ENCODE results near the gene ALG12.

DNA sequence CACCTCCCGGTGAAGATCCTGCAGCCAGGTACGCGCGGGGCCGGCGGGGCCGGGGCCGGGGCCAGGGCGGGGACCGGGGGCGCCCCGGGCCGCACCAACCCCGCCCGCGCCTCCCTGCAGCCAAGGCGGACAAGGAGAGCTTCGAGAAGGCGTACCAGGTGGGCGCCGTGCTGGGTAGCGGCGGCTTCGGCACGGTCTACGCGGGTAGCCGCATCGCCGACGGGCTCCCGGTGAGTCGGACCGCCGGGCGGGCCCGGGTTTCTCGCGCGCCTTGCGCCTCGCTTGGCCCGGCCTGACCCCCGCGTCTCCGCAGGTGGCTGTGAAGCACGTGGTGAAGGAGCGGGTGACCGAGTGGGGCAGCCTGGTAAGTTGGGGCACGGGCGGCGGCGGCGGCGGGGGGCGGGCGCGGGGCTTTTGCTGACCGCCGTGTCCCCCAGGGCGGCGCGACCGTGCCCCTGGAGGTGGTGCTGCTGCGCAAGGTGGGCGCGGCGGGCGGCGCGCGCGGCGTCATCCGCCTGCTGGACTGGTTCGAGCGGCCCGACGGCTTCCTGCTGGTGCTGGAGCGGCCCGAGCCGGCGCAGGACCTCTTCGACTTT lies 42.9 kb upstream of the ALG12 start:
- TF ChIP-seq TAF1 (IDR thresholded peaks at IDR 0.05; ENCODE audit: low read depth, low read length) (no peak), POLR2A (IDR thresholded peaks at IDR 0.05; ENCODE audit: low read depth, low read length) (no peak)
